Measurements from ENCODE around the gene CDH11.

The CDH11 gene

GRCh38 chr16:65024767-65025178 lies 97.1 kb downstream of the CDH11 start:
- DNase-seq (ENCODE audit: low read depth in 2 of 2): no peak

GRCh38 chr16:65023802-65024201 lies 98.1 kb downstream of the CDH11 start:
- no peak for DNase-seq (ENCODE audit: low read depth in 2 of 2)

GRCh38 chr16:65021852-65022595 lies 99.8 kb downstream of the CDH11 start:
- DNase-seq (ENCODE audit: low read depth in 2 of 2): no peak

GRCh38 chr16:65016754-65017153 lies 105.1 kb downstream of the CDH11 start:
- no peak for DNase-seq (ENCODE audit: low read depth in 2 of 2)

GRCh38 chr16:65015599-65015998 lies 106.3 kb downstream of the CDH11 start:
- no peak for DNase-seq (ENCODE audit: low read depth in 2 of 2)

GRCh38 chr16:65012357-65012756 lies 109.5 kb downstream of the CDH11 start:
- no peak for DNase-seq (ENCODE audit: low read depth in 2 of 2)

- no peak for DNase-seq (ENCODE audit: low read depth in 2 of 2)
Measured at GRCh38 chr16:65010125-65010524, 111.7 kb downstream of the CDH11 start.

GRCh38 chr16:65005696-65006095 lies 116.2 kb downstream of the CDH11 start:
- no peak for DNase-seq (ENCODE audit: low read depth in 2 of 2)

- DNase-seq (ENCODE audit: low read depth in 2 of 2): no peak
Measured at GRCh38 chr16:65004570-65004969, 117.3 kb downstream of the CDH11 start.

GRCh38 chr16:65003621-65004020 lies 118.2 kb downstream of the CDH11 start:
- DNase-seq (ENCODE audit: low read depth in 2 of 2): no peak

GRCh38 chr16:65002265-65002664 lies 119.6 kb downstream of the CDH11 start:
- DNase-seq (ENCODE audit: low read depth in 2 of 2): no peak

GRCh38 chr16:65000654-65001053 lies 121.2 kb downstream of the CDH11 start:
- DNase-seq (ENCODE audit: low read depth in 2 of 2): no peak

- no peak for DNase-seq (ENCODE audit: low read depth in 2 of 2)
Measured at GRCh38 chr16:64997751-64998150, 124.1 kb downstream of the CDH11 start.

- DNase-seq (ENCODE audit: low read depth in 2 of 2): no peak
Measured at GRCh38 chr16:64997121-64997520, 124.7 kb downstream of the CDH11 start.

GRCh38 chr16:64996641-64997040 lies 125.2 kb downstream of the CDH11 start:
- no peak for DNase-seq (ENCODE audit: low read depth in 2 of 2)

- DNase-seq (ENCODE audit: low read depth in 2 of 2): no peak
Measured at GRCh38 chr16:64993464-64993863, 128.4 kb downstream of the CDH11 start.

- DNase-seq (ENCODE audit: low read depth in 2 of 2): no peak
Measured at GRCh38 chr16:64991001-64991400, 130.9 kb downstream of the CDH11 start.

- DNase-seq (ENCODE audit: low read depth in 2 of 2): no peak
Measured at GRCh38 chr16:64990101-64990500, 131.8 kb downstream of the CDH11 start.

- DNase-seq (ENCODE audit: low read depth in 2 of 2): no peak
Measured at GRCh38 chr16:64989050-64989449, 132.8 kb downstream of the CDH11 start.

GRCh38 chr16:64983963-64984362 lies 137.9 kb downstream of the CDH11 start:
- DNase-seq (ENCODE audit: low read depth in 2 of 2): no peak

GRCh38 chr16:64983231-64983630 lies 138.6 kb downstream of the CDH11 start:
- no peak for DNase-seq (ENCODE audit: low read depth in 2 of 2)

- DNase-seq (ENCODE audit: low read depth in 2 of 2): no peak
Measured at GRCh38 chr16:64982581-64982980, 139.3 kb downstream of the CDH11 start.

GRCh38 chr16:64981568-64982281 lies 140.1 kb downstream of the CDH11 start:
- no peak for DNase-seq (ENCODE audit: low read depth in 2 of 2)
